ENCODE data around the gene FOXQ1.

The FOXQ1 gene

DNA sequence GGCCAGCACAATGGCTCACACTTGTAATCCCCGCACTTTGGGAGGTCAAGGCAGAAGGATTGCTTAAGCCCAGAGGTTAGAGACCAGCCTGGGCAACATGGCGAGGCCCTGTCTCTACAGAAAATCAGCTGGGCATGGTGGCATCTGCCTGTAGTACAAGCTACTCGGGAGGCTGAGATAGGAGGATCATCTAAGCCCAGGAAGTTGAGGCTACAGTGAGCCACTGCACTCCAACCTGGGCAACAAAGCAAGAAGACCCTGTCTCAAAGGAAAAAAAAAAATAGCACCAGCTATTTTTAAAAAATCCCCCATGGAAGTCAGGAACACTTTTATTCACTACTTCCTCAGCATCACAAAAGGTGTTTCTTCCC is 45.2 kb upstream of the FOXQ1 start (continued):
- TF ChIP-seq, protein P1, sequence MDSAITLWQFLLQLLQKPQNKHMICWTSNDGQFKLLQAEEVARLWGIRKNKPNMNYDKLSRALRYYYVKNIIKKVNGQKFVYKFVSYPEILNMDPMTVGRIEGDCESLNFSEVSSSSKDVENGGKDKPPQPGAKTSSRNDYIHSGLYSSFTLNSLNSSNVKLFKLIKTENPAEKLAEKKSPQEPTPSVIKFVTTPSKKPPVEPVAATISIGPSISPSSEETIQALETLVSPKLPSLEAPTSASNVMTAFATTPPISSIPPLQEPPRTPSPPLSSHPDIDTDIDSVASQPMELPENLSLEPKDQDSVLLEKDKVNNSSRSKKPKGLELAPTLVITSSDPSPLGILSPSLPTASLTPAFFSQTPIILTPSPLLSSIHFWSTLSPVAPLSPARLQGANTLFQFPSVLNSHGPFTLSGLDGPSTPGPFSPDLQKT (IDR thresholded peaks at IDR 0.05; ENCODE audit: borderline replicate concordance, low read depth, low read length): no peak
- TF ChIP-seq ZNF660 (tag by site-specific recombination; IDR thresholded peaks at IDR 0.05): no peak
- no peak for TF ChIP-seq ZNF274 (IDR thresholded peaks at IDR 0.05; ENCODE audit: low read length)
- no peak for TF ChIP-seq ZNF274 (tag by site-specific recombination; IDR thresholded peaks at IDR 0.05; ENCODE audit: borderline replicate concordance)
- TF ChIP-seq ZNF776 (tag by site-specific recombination; IDR thresholded peaks at IDR 0.05; ENCODE audit: borderline replicate concordance): no peak
- no peak for TF ChIP-seq ZNF311 (tag by site-specific recombination; IDR thresholded peaks at IDR 0.05; ENCODE audit: borderline replicate concordance)
- no peak for TF ChIP-seq ZNF600 (tag by site-specific recombination; IDR thresholded peaks at IDR 0.05)

DNA sequence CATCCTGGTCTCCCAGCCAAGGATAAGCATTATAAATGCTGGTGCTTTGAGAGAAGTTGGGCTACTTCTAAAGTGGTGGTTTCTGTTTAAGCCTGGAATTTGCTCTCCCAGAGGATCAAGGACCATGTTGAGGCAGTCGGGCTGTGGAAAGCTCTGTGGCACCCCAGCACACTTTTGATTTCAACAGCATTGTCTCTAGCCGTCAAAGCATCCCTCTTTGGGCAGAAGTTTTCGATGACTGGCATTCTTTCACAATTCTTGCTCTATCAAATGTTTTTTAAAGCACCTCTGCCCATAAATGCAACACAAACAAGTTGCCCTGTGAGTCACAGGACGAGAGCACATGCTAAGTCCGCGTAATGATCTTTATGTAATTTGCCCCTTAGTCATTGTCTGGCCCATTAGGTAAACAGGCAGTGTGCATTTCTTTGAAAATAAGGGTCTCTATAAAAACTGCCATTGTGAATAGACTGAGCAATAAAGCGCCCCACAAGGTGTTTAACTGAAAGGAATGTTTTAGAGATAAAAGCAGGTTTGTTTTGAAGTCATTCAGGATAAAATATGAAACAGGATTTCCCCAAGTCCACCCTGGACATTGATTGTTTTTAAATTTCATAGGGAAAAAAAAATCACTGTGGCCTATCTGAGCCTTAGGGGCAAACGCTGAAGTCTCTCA is 44.7 kb upstream of the FOXQ1 start:
- no peak for TF ChIP-seq ZNF202 (tag by site-specific recombination; IDR thresholded peaks at IDR 0.05; ENCODE audit: borderline replicate concordance)
- TF ChIP-seq, protein P2, sequence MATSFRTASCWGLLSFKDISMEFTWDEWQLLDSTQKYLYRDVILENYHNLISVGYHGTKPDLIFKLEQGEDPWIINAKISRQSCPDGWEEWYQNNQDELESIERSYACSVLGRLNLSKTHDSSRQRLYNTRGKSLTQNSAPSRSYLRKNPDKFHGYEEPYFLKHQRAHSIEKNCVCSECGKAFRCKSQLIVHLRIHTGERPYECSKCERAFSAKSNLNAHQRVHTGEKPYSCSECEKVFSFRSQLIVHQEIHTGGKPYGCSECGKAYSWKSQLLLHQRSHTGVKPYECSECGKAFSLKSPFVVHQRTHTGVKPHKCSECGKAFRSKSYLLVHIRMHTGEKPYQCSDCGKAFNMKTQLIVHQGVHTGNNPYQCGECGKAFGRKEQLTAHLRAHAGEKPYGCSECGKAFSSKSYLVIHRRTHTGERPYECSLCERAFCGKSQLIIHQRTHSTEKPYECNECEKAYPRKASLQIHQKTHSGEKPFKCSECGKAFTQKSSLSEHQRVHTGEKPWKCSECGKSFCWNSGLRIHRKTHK (tag by site-specific recombination; IDR thresholded peaks at IDR 0.05): peak; percentile 79
- TF ChIP-seq FEZF1 (tag by site-specific recombination; IDR thresholded peaks at IDR 0.05): peak; percentile 37; the same call in 1 of the 2 replicates
- peak; percentile 54 for TF ChIP-seq ZNF335 (tag by site-specific recombination; conservative IDR thresholded peaks at IDR 0.05)
- peak; percentile 32; the same call in 1 of the 2 replicates for TF ChIP-seq SCRT2 (tag by site-specific recombination; IDR thresholded peaks at IDR 0.05)
- TF ChIP-seq, protein P3, sequence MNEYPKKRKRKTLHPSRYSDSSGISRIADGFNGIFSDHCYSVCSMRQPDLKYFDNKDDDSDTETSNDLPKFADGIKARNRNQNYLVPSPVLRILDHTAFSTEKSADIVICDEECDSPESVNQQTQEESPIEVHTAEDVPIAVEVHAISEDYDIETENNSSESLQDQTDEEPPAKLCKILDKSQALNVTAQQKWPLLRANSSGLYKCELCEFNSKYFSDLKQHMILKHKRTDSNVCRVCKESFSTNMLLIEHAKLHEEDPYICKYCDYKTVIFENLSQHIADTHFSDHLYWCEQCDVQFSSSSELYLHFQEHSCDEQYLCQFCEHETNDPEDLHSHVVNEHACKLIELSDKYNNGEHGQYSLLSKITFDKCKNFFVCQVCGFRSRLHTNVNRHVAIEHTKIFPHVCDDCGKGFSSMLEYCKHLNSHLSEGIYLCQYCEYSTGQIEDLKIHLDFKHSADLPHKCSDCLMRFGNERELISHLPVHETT (tag by site-specific recombination; IDR thresholded peaks at IDR 0.05): no peak
- POLR2A ChIA-PET: no interaction called here
- H3K9me3 ChIP-seq (ENCODE audit: control insufficient read depth, insufficient read depth, low read depth, low read length): no peaks in the 10 kb centered on the region
- CTCF ChIA-PET: interaction anchor here (0.5 to 0.9 kb wide), 3 partner anchors 96 to 674 kb away, joined by 3 to 5 read pairs (median 4); no protein-coding TSS in a partner anchor
- H3K36me3 ChIP-seq (ENCODE audit: control insufficient read depth in 2 of 2, insufficient read depth in 1 of 2, low read length in 2 of 2): no peaks in the 10 kb centered on the region
- no peak overlapping the region for H3K4me3 ChIP-seq (ENCODE audit: low read depth, low read length)
- H3K4me1 ChIP-seq (ENCODE audit: control insufficient read depth, insufficient read depth, low read length): peaks cover 6% of the 10 kb centered on the region; the same call in 1 of the 2 replicates
- no peak overlapping the region for H3K27ac ChIP-seq (ENCODE audit: extremely low read depth, low read depth, low read length)

DNA sequence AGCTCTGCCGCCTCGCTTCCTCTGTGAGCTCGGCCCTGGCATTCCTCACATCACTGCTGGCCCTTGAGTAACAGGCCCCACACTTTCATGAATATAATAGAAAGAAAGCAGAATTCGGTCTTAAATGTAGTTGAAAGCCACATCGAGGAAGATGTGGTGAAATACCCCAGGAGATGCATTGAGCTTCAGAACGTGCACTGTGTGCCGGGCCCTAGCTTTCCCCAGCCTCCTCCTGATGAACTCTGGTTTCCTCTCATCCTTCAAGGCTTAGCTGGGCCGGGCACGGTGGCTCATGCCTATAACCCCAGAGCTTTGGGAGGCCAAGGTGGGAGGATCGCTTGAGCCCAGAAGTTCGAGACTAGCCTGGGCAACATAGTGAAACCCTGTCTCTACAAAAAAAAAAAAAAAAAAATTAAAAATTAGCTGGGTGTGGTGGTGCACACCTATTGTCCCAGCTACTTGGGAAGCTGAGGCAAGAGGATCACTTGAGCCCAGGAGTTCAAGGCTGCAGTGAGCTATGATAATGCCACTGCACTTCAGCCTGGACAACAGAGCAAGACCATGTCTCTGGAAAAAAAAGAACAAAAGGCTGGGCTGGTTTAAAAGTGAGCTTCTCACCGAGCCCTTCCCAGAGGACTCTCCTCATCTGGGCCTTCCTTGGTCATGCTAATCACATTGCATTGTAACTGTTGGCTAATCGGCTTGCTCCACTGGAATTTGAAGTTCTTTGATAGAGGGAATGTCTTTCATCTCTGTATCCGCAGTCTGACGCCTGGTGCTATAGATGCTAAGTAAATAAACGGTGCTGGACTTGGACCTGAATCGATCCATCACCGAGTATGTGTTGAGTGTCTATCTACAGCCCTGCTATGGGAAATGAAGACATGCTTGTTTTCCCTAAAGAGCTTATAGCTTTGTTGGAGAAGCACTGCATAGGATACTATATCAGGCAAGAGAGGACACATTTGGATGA is 43.8 kb upstream of the FOXQ1 start:
- Histone ChIP-seq H3K9me3 (ENCODE audit: control insufficient read depth, insufficient read depth, low read depth, low read length) (0 out of 2 replicates have a peak, but pooled peaks cover 4% of the 10 kb centered on the region), H3K36me3 (ENCODE audit: control insufficient read depth in 2 of 2, insufficient read depth in 1 of 2, low read length in 2 of 2) (no peaks in the 10 kb centered on the region), H3K27ac (ENCODE audit: extremely low read depth, low read depth, low read length) (no peak overlapping the region), H3K4me3 (ENCODE audit: low read depth, low read length) (no peak overlapping the region), H3K4me1 (ENCODE audit: control insufficient read depth, insufficient read depth, low read length) (peaks cover 6% of the 10 kb centered on the region; the same call in 1 of the 2 replicates)
- CTCF ChIA-PET: interaction anchor here (0.5 kb wide), 1 partner anchor 95 kb away, joined by 4 read pairs; no protein-coding TSS in a partner anchor
- TF ChIP-seq ZBTB7A (tag by site-specific recombination; IDR thresholded peaks at IDR 0.05; ENCODE audit: low read depth): no peak
- TF ChIP-seq YY2 (tag by site-specific recombination; IDR thresholded peaks at IDR 0.05): no peak
- TF ChIP-seq ZNF621 (tag by site-specific recombination; IDR thresholded peaks at IDR 0.05): no peak
- TF ChIP-seq, protein P4, sequence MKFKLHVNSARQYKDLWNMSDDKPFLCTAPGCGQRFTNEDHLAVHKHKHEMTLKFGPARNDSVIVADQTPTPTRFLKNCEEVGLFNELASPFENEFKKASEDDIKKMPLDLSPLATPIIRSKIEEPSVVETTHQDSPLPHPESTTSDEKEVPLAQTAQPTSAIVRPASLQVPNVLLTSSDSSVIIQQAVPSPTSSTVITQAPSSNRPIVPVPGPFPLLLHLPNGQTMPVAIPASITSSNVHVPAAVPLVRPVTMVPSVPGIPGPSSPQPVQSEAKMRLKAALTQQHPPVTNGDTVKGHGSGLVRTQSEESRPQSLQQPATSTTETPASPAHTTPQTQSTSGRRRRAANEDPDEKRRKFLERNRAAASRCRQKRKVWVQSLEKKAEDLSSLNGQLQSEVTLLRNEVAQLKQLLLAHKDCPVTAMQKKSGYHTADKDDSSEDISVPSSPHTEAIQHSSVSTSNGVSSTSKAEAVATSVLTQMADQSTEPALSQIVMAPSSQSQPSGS (tag by site-specific recombination; IDR thresholded peaks at IDR 0.05; ENCODE audit: low read depth): no peak
- TF ChIP-seq ZNF138 (tag by site-specific recombination; IDR thresholded peaks at IDR 0.05; ENCODE audit: borderline replicate concordance): no peak
- no peak for TF ChIP-seq ZNF350 (tag by site-specific recombination; IDR thresholded peaks at IDR 0.05)
- TF ChIP-seq GFI1B (tag by site-specific recombination; IDR thresholded peaks at IDR 0.05): no peak
- no peak for TF ChIP-seq GLI4 (tag by site-specific recombination; IDR thresholded peaks at IDR 0.05)
- TF ChIP-seq ZNF654 (tag by site-specific recombination; IDR thresholded peaks at IDR 0.05; ENCODE audit: low read depth): no peak
- no peak for TF ChIP-seq ZNF670 (tag by site-specific recombination; IDR thresholded peaks at IDR 0.05; ENCODE audit: low read depth)
- TF ChIP-seq ZNF707 (tag by site-specific recombination; IDR thresholded peaks at IDR 0.05): no peak
- TF ChIP-seq ZNF239 (tag by site-specific recombination; IDR thresholded peaks at IDR 0.05): no peak
- POLR2A ChIA-PET: no interaction called here
